Ovary (tissue), 3 donors: Measurements from ENCODE around the gene UTP4.

Source experiments
- CTCF ChIP-seq, 3 donors: fragments of 450-650 bp in 2 of 3; fragments of 200-600 bp in 1 of 3; IDR thresholded peaks; one replicate each; pipeline versions ENCODE4 v1.5.1 to v1.8.0; 2016 to 2022; ENCODE audit warnings: antibody characterized with exemption in 3 of 3, mild to moderate bottlenecking in 1 of 3
- EP300 ChIP-seq: sonication (generic); formaldehyde crosslinking; IDR thresholded peaks from one replicate; pipeline ENCODE4 v1.6.1; 2017; ENCODE audit warnings: antibody characterized with exemption
- POLR2A ChIP-seq: fragments of 450-650 bp; IDR thresholded peaks from one replicate; pipeline ENCODE4 v1.6.1; 2017; ENCODE audit warnings: antibody characterized with exemption, mild to moderate bottlenecking, moderate library complexity
- donor health status: DM: no; HTN: no; CAD: no.

DNA sequence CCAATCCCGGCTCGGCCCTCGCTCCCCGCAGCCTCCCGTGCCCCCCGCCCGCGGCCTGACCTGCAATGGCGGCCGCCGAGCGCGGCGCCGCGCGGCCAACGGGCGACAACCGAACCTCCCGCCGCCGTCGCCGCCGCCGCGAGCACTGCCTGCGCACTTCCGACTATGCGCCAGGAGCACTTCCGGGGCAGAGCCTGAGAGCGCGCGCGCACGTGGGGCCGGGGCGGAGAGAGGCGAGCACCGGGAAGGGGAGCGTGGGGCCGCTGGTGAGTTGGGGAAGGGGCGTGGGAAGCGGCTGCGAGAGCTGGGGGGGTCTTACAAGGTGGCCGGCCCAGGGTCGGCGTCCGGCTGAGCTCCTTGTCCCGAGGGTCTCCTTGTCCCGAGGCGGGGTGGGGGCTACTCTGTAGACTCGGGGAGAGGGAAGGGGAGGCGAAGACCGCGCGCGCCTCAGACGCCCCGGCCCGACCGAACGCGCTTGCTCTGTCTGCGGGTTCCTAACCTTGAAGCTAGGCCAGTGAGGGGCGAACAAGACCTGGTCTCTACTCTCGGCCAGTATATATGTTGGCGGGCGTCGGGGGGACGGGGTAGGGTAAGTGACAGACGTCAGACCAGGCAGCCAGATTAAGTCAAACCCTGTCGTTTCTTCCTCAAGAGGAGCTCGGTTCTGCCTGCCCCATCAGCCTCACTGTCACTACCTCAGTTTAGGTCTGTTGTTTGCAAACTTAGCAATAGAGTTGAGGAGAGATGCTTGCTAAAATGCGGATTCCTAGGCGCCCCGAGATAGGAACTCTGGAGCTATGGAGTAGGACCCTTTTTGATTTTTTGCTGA, at the start of gene UTP4, which contains the start of gene CHTF8:
- TF ChIP-seq CTCF (IDR thresholded peaks at IDR 0.05), result peak in 1 of 3 donors; percentile 25
- TF ChIP-seq POLR2A, result peak; percentile 99
- no peak for TF ChIP-seq EP300
